HL-60 (cell line): ENCODE measurements around the gene CHRNA4.

Source experiments
- DNase-seq, 2 experiments: peaks; one replicate each; pipeline ENCODE4 v3.0.0-alpha.2; 2010 to 2020; ENCODE audit warnings: low read depth in 1 of 2, low spot score in 1 of 2
- H3K27ac ChIP-seq: fragments of 250-450 bp; sonication (Bioruptor Pico); replicated peaks from 2 replicates; pipeline ENCODE4 v1.5.1; 2020; ENCODE audit warnings: mild to moderate bottlenecking, moderate library complexity
- H3K27me3 ChIP-seq: fragments of 250-450 bp; sonication (Bioruptor Pico); 2 replicates; pipeline ENCODE4 v1.5.1; 2021; ENCODE audit warnings: mild to moderate bottlenecking, moderate library complexity; ENCODE audit not compliant: insufficient read depth, poor library complexity, severe bottlenecking
- H3K4me3 ChIP-seq: replicated peaks from 2 replicates; pipeline ENCODE4 v1.5.1; 2011; ENCODE audit warnings: mild to moderate bottlenecking, control low read depth, low read length; ENCODE audit not compliant: insufficient read depth
- CTCF ChIP-seq: IDR thresholded peaks from one replicate; pipeline ENCODE4 v1.5.1; 2011; ENCODE audit warnings: low read length, control low read depth, inconsistent platforms; ENCODE audit not compliant: insufficient read depth
- GABPA ChIP-seq: IDR thresholded peaks from 2 replicates; pipeline ENCODE4 v1.6.1; 2012; ENCODE audit warnings: low read depth
- POLR2AphosphoS5 ChIP-seq: IDR thresholded peaks from 2 replicates; pipeline ENCODE4 v1.6.1; 2012; ENCODE audit warnings: low read depth
- REST ChIP-seq: IDR thresholded peaks from 2 replicates; pipeline ENCODE4 v1.6.1; 2012; ENCODE audit warnings: low read depth; ENCODE audit not compliant: insufficient replicate concordance
- SPI1 ChIP-seq: IDR thresholded peaks from 2 replicates; pipeline ENCODE4 v1.6.1; 2012; ENCODE audit warnings: low read depth, mild to moderate bottlenecking, borderline replicate concordance

CHRNA4 gene

GRCh38 chr20:63386491-63386890, 25.3 kb upstream of the CHRNA4 start:
- H3K27me3 ChIP-seq = no peaks in the 10 kb centered on the region
- H3K4me3 ChIP-seq = no peak overlapping the region
- DNase-seq = no peak
- no peak overlapping the region for H3K27ac ChIP-seq
- no peak for TF ChIP-seq GABPA
- TF ChIP-seq REST = no peak
- no peak for TF ChIP-seq SPI1
- no peak for TF ChIP-seq CTCF
- no peak for TF ChIP-seq POLR2AphosphoS5

- no peaks in the 10 kb centered on the region for H3K27me3 ChIP-seq
- DNase-seq = no peak
- no peak overlapping the region for H3K27ac ChIP-seq
- TF ChIP-seq REST (no peak), POLR2AphosphoS5 (no peak), CTCF (no peak), SPI1 (no peak), GABPA (no peak)
- no peak overlapping the region for H3K4me3 ChIP-seq
These were observed 24.7 kb upstream of the CHRNA4 start for GRCh38 chr20:63385819-63386218.

- no peak for TF ChIP-seq REST
- no peak for TF ChIP-seq CTCF
- no peak for TF ChIP-seq SPI1
- no peak for TF ChIP-seq GABPA
- no peak for TF ChIP-seq POLR2AphosphoS5
- Histone ChIP-seq H3K4me3 (no peak overlapping the region), H3K27me3 (no peaks in the 10 kb centered on the region), H3K27ac (no peak overlapping the region)
- no peak for DNase-seq
These were observed 23.2 kb upstream of the CHRNA4 start for GRCh38 chr20:63384336-63384735.
